ENCODE results near the gene OR6C2. TPM values are rescaled to one million over a fixed set of nuclear protein-coding genes. Genes with fewer than 3 reads are reported as not detected.

OR6C2 gene
- total and polyA plus RNA-seq, 2 of the 8 experiments (the other 6 are each of a cell fraction or from before 2014, with no cell fraction given), result not detected

DNA sequence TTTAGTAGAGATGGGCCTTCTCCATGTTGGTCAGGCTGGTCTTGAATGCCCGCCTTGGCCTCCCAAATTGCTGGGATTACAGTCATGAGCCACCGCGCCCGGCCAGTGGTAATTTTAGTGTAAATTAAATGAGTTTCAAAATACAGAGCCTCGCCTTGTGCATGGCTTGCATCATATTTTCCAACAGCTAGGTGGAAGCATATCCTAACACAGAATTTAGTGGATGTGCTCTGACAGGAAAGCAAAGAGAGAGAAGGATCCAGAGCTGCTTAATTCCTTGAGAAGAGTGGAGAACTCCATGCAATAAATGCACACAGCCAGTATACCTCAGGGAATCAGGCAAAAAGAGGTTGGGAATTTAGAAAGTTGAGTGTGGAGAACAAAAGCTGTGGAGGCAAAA lies 2.5 kb downstream of the OR6C2 start:
- H2AK5ac ChIP-seq (ENCODE audit: low read depth, low read length), result no peak overlapping the region
- no peak overlapping the region for H4K5ac ChIP-seq (ENCODE audit: insufficient read length, low read depth, low read length)
- no peaks in the 10 kb centered on the region for H3K36me3 ChIP-seq (ENCODE audit: control insufficient read depth in 2 of 4, insufficient read depth in 4 of 4, low read length in 3 of 4)
- no peaks in the 10 kb centered on the region for H3K23me2 ChIP-seq (ENCODE audit: low read depth, low read length)
- no peaks in the 10 kb centered on the region for H3K4me1 ChIP-seq (replicated peaks in 1 of 4; ENCODE audit: control insufficient read depth in 3 of 4, insufficient read depth in 4 of 4, low read length in 3 of 4)
- no peak overlapping the region for H3K4me3 ChIP-seq (ENCODE audit: extremely low read depth in 1 of 4, insufficient read depth in 2 of 4, low read depth in 3 of 4, low read length in 4 of 4)
- H4K20me1 ChIP-seq (replicated peaks in 1 of 2; ENCODE audit: control insufficient read depth in 1 of 2, insufficient read depth in 2 of 2, low read length in 2 of 2), result no peaks in the 10 kb centered on the region
- no peak overlapping the region for H2BK120ac ChIP-seq (replicated peaks; ENCODE audit: low read depth, low read length)
- H3K4ac ChIP-seq (replicated peaks; ENCODE audit: insufficient read length, low read depth, low read length), result no peak overlapping the region
- H3K9me3 ChIP-seq (ENCODE audit: insufficient read depth in 2 of 2, low read depth in 1 of 2, low read length in 1 of 2), result no peaks in the 10 kb centered on the region
- no peak overlapping the region for H3K56ac ChIP-seq (replicated peaks; ENCODE audit: insufficient read length, low read depth, low read length)
- no peak overlapping the region for H4K91ac ChIP-seq (replicated peaks; ENCODE audit: insufficient read length, low read length)
- no peak overlapping the region for H3K23ac ChIP-seq (ENCODE audit: insufficient read length)
- FAIRE-seq (no peak), DNase-seq (ENCODE audit: low read depth in 1 of 2, low spot score in 2 of 2) (no peak)
- TF ChIP-seq, protein P1, sequence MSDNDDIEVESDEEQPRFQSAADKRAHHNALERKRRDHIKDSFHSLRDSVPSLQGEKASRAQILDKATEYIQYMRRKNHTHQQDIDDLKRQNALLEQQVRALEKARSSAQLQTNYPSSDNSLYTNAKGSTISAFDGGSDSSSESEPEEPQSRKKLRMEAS (IDR thresholded peaks at IDR 0.05), result no peak
- TF ChIP-seq RAD21 (IDR thresholded peaks at IDR 0.05 in 1 of 2, conservative IDR thresholded peaks at IDR 0.05 in 1 of 2; ENCODE audit: low read depth in 2 of 2, low read length in 2 of 2), result peak; percentile 47 to 56
- H3K4me2 ChIP-seq (ENCODE audit: insufficient read depth in 1 of 2, low read depth in 2 of 2, low read length in 2 of 2), result no peak overlapping the region
- CTCF ChIA-PET (ENCODE audit: partially characterized antibody), result interaction anchor here (0.9 to 2.0 kb wide), 5 partner anchors 9 to 258 kb away, joined by 3 to 17 read pairs (median 4); no protein-coding TSS in a partner anchor
- H3K14ac ChIP-seq (ENCODE audit: insufficient read length), result no peak overlapping the region
- H3K9ac ChIP-seq (replicated peaks in 1 of 4; ENCODE audit: extremely low read depth in 1 of 4, low read depth in 3 of 4, low read length in 3 of 4), result no peak overlapping the region
- H4K8ac ChIP-seq (ENCODE audit: extremely low read depth, insufficient read depth, low read length), result no peak overlapping the region
- no peaks in the 10 kb centered on the region for H3K79me2 ChIP-seq (ENCODE audit: control insufficient read depth in 1 of 2, insufficient read depth in 2 of 2, low read length in 2 of 2)
- H2BK20ac ChIP-seq (ENCODE audit: low read length), result no peak overlapping the region
- no peak overlapping the region for H3K27ac ChIP-seq (ENCODE audit: low read depth, low read length)
- POLR2A ChIA-PET (ENCODE audit: partially characterized antibody), result no interaction called here
- H2BK12ac ChIP-seq (ENCODE audit: low read depth, low read length), result no peak overlapping the region
- H2BK15ac ChIP-seq (ENCODE audit: low read length), result no peak overlapping the region
- H3K18ac ChIP-seq (ENCODE audit: extremely low read depth, low read length), result no peak overlapping the region
- H3K79me1 ChIP-seq (ENCODE audit: low read depth, low read length), result no peaks in the 10 kb centered on the region
- no peak overlapping the region for H2AFZ ChIP-seq (ENCODE audit: low read length)
- no peak overlapping the region for H2BK5ac ChIP-seq (ENCODE audit: low read depth, low read length)
- H3K27me3 ChIP-seq (replicated peaks in 1 of 4; ENCODE audit: control insufficient read depth in 3 of 4, extremely low read depth in 1 of 4, insufficient read depth in 3 of 4, low read length in 3 of 4), result no peaks in the 10 kb centered on the region
- WGBS, 2 experiments (ENCODE audit: extremely low coverage in 1 of 2, insufficient coverage in 1 of 2, insufficient read length in 1 of 2, insufficient replicate concordance in 2 of 2, low coverage in 1 of 2, low lambda C conversion rate in 2 of 2, missing lambda C conversion rate in 1 of 2), result 91% methylated on average over 5 of the region's 5 CpGs; no CpG with 5 or more reads in 1 of the 2 experiments
